Activated CD8-positive, alpha-beta T cell treated with anti-CD3 and anti-CD28 coated beads for 36 hours (primary cell): Measurements from ENCODE around the gene USPL1. TPM values are rescaled to one million over a fixed set of nuclear protein-coding genes. Genes with fewer than 3 reads are reported as not detected.
"Not testable (repeated sequence)": the region's sequence is repeated elsewhere in the genome, so short reads cannot be mapped to it uniquely, and the experiment has no call there.

ENCODE experiments used
- ATAC-seq: fragments of 200-7000 bp; cut with Tn5 transposase; one replicate; pipeline ENCODE4 v1.10.0; 2021; ENCODE audit warnings: mild to moderate bottlenecking, moderate library complexity
- CTCF ChIA-PET: fragments of 350-600 bp; sonication (Branson Sonifier 250); formaldehyde crosslinking; loops from one replicate; lab custom pipeline; 2021; ENCODE audit warnings: antibody characterized with exemption; lab: Charles Lee
- POLR2A ChIA-PET: fragments of 350-600 bp; sonication (Branson Sonifier 250); formaldehyde crosslinking; loops from one replicate; lab custom pipeline; 2021; ENCODE audit warnings: antibody characterized with exemption; lab: Charles Lee
- DNase-seq: peaks from one replicate; pipeline ENCODE4 v3.0.0-alpha.2; 2020
- H3K27ac Mint-ChIP-seq: one replicate; pipeline ENCODE4 v1.8.0; 2021; ENCODE audit warnings: mild to moderate bottlenecking, mixed read lengths
- H3K27me3 Mint-ChIP-seq: one replicate; pipeline ENCODE4 v1.8.0; 2021; ENCODE audit warnings: mixed read lengths
- H3K36me3 Mint-ChIP-seq: one replicate; pipeline ENCODE4 v1.8.0; 2021; ENCODE audit warnings: low read depth, mixed read lengths
- H3K4me1 Mint-ChIP-seq: one replicate; pipeline ENCODE4 v1.8.0; 2021; ENCODE audit warnings: low read depth, mixed read lengths
- H3K4me3 Mint-ChIP-seq: one replicate; pipeline ENCODE4 v1.8.0; 2021; ENCODE audit warnings: mild to moderate bottlenecking, moderate library complexity, mixed read lengths
- H3K9me3 Mint-ChIP-seq: one replicate; pipeline ENCODE4 v1.8.0; 2021; ENCODE audit warnings: mixed read lengths
- CTCF ChIP-seq: fragments of 200-600 bp; IDR thresholded peaks from one replicate; pipeline ENCODE4 v1.8.0; 2022; ENCODE audit warnings: antibody characterized with exemption, mild to moderate bottlenecking
- intact Hi-C: fragments of 100-400 bp; cut with micrococcal nuclease; formaldehyde crosslinking; loops from one replicate; pipeline ENCODE4 v1.10.0; 2022
- total RNA-seq, 2 experiments: library from RNA; stranded (reverse); gene quantifications; one replicate each; pipeline ENCODE4 v1.2.3, GENCODE V29; 2021

The USPL1 gene
- total RNA-seq, 2 experiments from 2014 or later = 12.4 to 13.0 TPM

- CTCF ChIA-PET = no interaction called here
- no peak for TF ChIP-seq CTCF
- H3K4me1 Mint-ChIP-seq = no peaks in the 10 kb centered on the region
- H3K4me3 Mint-ChIP-seq = no peak overlapping the region
- intact Hi-C loops = no loop called here
- H3K36me3 Mint-ChIP-seq = no peaks in the 10 kb centered on the region
- no peak for DNase-seq
- no peak for ATAC-seq
- POLR2A ChIA-PET = no interaction called here
- no peaks in the 10 kb centered on the region for H3K9me3 Mint-ChIP-seq
- no peak overlapping the region for H3K27ac Mint-ChIP-seq
- no peaks in the 10 kb centered on the region for H3K27me3 Mint-ChIP-seq
Measured at GRCh38 chr13:30600496-30600895, 17.2 kb upstream of the USPL1 start.

- intact Hi-C loops = no loop called here
- no peaks in the 10 kb centered on the region for H3K4me1 Mint-ChIP-seq
- CTCF ChIA-PET = no interaction called here
- H3K36me3 Mint-ChIP-seq = no peaks in the 10 kb centered on the region
- DNase-seq (peak; percentile 11), ATAC-seq (no peak)
- no peaks in the 10 kb centered on the region for H3K27me3 Mint-ChIP-seq
- H3K9me3 Mint-ChIP-seq = no peaks in the 10 kb centered on the region
- TF ChIP-seq CTCF = no peak
- H3K27ac Mint-ChIP-seq = no peak overlapping the region
- POLR2A ChIA-PET = no interaction called here
- H3K4me3 Mint-ChIP-seq = no peak overlapping the region
Measured at GRCh38 chr13:30601836-30602235, 15.9 kb upstream of the USPL1 start.

GRCh38 chr13:30605052-30605451 lies 12.7 kb upstream of the USPL1 start:
- DNase-seq = no peak
- H3K27me3 Mint-ChIP-seq = no peaks in the 10 kb centered on the region
- POLR2A ChIA-PET = no interaction called here
- CTCF ChIA-PET = interaction anchor here (1.0 to 2.2 kb wide), 2 partner anchors 11 to 24 kb away, joined by 3 to 7 read pairs; no protein-coding TSS in a partner anchor
- no peak for TF ChIP-seq CTCF
- ATAC-seq = no peak
- peaks cover 18% of the 10 kb centered on the region for H3K4me1 Mint-ChIP-seq
- H3K36me3 Mint-ChIP-seq = peaks cover 6% of the 10 kb centered on the region
- no peak overlapping the region for H3K27ac Mint-ChIP-seq
- no peaks in the 10 kb centered on the region for H3K9me3 Mint-ChIP-seq
- intact Hi-C loops = no loop called here
- no peak overlapping the region for H3K4me3 Mint-ChIP-seq

GRCh38 chr13:30607186-30607585 lies 10.5 kb upstream of the USPL1 start:
- H3K4me1 Mint-ChIP-seq = peaks cover 23% of the 10 kb centered on the region
- H3K9me3 Mint-ChIP-seq, H3K27ac Mint-ChIP-seq, H3K27me3 Mint-ChIP-seq, DNase-seq, H3K4me3 Mint-ChIP-seq, intact Hi-C loops, H3K36me3 Mint-ChIP-seq, ATAC-seq: not testable (repeated sequence)
- CTCF ChIA-PET = interaction anchor here (1.3 to 2.2 kb wide), 4 partner anchors 9 to 259 kb away, joined by 3 to 7 read pairs (median 4); no protein-coding TSS in a partner anchor
- POLR2A ChIA-PET = interaction anchor here (1.6 kb wide), 1 partner anchor 10 kb away, joined by 9 read pairs; no protein-coding TSS in a partner anchor

- intact Hi-C loops = no loop called here
- no peak overlapping the region for H3K27ac Mint-ChIP-seq
- DNase-seq (peak; percentile 81), ATAC-seq (peak; percentile 95)
- peaks cover 6% of the 10 kb centered on the region for H3K36me3 Mint-ChIP-seq
- H3K4me3 Mint-ChIP-seq = no peak overlapping the region
- TF ChIP-seq CTCF = no peak
- no peaks in the 10 kb centered on the region for H3K27me3 Mint-ChIP-seq
- H3K4me1 Mint-ChIP-seq = peaks cover 23% of the 10 kb centered on the region
- ChIA-PET POLR2A (interaction anchor here (0.6 to 1.6 kb wide), 3 partner anchors 9 to 265 kb away, joined by 3 to 9 read pairs (median 3); no protein-coding TSS in a partner anchor), CTCF (interaction anchor here (0.7 to 2.1 kb wide), 5 partner anchors 9 to 258 kb away, joined by 3 to 6 read pairs (median 4); partner anchors contain the start of gene USPL1)
- H3K9me3 Mint-ChIP-seq = no peaks in the 10 kb centered on the region
Measured at GRCh38 chr13:30607908-30608307, 9.8 kb upstream of the USPL1 start.
